Stimulated activated naive CD8-positive, alpha-beta T cell treated with anti-CD3 and anti-CD28 coated beads, Interleukin-15, amount 100 ng/mL, for 72 hours (primary cell): Measurements from ENCODE around the gene OR51I2.

Experiments
- ATAC-seq: fragments of 150-1000 bp; cut with Tn5 transposase; 2 replicates; pipeline ENCODE4 v1.10.0; 2021; ENCODE audit warnings: mild to moderate bottlenecking, moderate library complexity
- DNase-seq, 2 donors: peaks; one replicate each; pipeline ENCODE4 v3.0.0; 2021 to 2022
- H3K27ac Mint-ChIP-seq, 2 donors: one replicate each; pipeline ENCODE4 v1.8.0; 2022; ENCODE audit warnings: mild to moderate bottlenecking in 2 of 2, mixed read lengths in 2 of 2, moderate library complexity in 2 of 2
- H3K27me3 Mint-ChIP-seq: one replicate; pipeline ENCODE4 v1.8.0; 2022; ENCODE audit warnings: mixed read lengths
- H3K4me1 Mint-ChIP-seq: one replicate; pipeline ENCODE4 v1.8.0; 2022; ENCODE audit warnings: mild to moderate bottlenecking, mixed read lengths
- H3K4me3 Mint-ChIP-seq, 2 donors: one replicate each; pipeline ENCODE4 v1.8.0; 2022; ENCODE audit warnings: mild to moderate bottlenecking in 2 of 2, mixed read lengths in 2 of 2, moderate library complexity in 1 of 2
- H3K9me3 Mint-ChIP-seq, 2 donors: one replicate each; pipeline ENCODE4 v1.8.0; 2022; ENCODE audit warnings: mixed read lengths in 2 of 2

Gene OR51I2

DNA sequence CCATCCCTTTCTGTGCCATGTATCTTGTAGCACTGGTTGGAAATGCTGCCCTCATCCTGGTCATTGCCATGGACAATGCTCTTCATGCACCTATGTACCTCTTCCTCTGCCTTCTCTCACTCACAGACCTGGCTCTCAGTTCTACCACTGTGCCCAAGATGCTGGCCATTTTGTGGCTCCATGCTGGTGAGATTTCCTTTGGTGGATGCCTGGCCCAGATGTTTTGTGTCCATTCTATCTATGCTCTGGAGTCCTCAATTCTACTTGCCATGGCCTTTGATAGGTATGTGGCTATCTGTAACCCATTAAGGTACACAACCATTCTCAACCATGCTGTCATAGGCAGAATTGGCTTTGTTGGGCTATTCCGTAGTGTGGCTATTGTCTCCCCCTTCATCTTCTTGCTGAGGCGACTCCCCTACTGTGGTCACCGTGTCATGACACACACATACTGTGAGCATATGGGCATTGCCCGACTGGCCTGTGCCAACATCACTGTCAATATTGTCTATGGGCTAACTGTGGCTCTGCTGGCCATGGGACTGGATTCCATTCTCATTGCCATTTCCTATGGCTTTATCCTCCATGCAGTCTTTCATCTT, 39.8 kb downstream of the OR51I2 start:
- H3K4me1 Mint-ChIP-seq = peaks cover 6% of the 10 kb centered on the region
- H3K27me3 Mint-ChIP-seq = peaks cover 14% of the 10 kb centered on the region
- H3K27ac Mint-ChIP-seq = no peak overlapping the region
- H3K4me3 Mint-ChIP-seq = no peak overlapping the region
- ATAC-seq = no peak
- DNase-seq = no peak
- H3K9me3 Mint-ChIP-seq = no peaks in the 10 kb centered on the region

DNA sequence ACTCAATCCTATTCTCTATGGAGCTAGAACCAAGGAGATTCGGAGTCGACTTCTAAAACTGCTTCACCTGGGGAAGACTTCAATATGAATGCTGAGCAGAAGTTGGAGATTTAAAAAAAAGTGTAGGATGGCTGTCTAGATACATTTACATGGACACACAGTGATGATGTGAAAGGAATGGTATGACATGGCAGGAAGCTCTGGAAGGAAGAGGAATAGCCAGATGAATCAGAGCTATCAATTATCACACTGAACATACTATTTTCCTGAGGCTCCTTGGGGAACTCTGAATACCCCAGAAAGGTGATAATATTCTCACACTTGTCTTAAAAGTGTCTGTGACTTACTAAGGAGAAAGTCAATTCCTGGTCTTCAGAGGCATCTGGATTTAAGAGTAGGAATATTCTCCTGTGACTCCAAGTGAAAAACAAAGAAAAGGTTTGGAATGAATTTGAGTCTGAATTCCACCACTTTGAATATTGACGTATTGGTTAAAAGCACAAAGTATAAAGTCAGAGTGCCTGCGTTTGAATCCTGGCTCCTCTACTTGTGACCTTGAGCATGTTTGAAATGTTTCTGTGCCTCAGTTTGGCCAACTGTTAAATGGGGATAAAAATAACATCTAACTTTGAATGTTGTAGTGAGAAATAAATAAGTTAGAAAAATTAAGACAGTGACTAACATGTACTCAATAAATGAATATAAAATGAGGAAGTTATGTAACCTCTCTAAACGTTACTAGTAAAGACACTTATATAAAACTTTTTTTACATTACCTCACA, 40.6 kb downstream of the OR51I2 start:
- Mint-ChIP-seq H3K27me3 (peaks cover 14% of the 10 kb centered on the region), H3K4me1 (peaks cover 6% of the 10 kb centered on the region), H3K4me3 (no peak overlapping the region), H3K9me3 (no peaks in the 10 kb centered on the region), H3K27ac (no peak overlapping the region)
- ATAC-seq (no peak), DNase-seq (no peak)

DNA sequence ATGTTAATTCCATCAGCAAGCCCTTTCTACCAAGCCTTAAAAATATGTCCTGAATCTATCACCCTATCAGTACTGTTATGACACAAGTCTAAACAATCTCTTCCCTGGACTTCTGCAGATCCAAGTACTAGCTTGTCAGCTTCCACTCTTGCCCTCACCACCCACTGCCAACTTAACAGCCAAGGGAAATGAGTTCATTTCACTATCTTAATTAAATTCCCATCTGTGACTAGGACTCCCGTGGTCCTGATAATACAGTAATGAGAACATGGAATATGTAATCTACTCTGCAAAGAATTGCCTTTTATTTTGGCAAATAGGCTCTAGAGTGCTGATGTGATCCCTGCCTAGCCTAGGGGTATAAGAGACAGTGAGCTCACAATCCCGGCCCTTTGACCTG, 50.5 kb downstream of the OR51I2 start:
- Mint-ChIP-seq H3K27me3 (no peaks in the 10 kb centered on the region), H3K4me1 (no peaks in the 10 kb centered on the region), H3K4me3 (no peak overlapping the region), H3K9me3 (no peaks in the 10 kb centered on the region), H3K27ac (no peak overlapping the region)
- ATAC-seq (no peak), DNase-seq (no peak)

DNA sequence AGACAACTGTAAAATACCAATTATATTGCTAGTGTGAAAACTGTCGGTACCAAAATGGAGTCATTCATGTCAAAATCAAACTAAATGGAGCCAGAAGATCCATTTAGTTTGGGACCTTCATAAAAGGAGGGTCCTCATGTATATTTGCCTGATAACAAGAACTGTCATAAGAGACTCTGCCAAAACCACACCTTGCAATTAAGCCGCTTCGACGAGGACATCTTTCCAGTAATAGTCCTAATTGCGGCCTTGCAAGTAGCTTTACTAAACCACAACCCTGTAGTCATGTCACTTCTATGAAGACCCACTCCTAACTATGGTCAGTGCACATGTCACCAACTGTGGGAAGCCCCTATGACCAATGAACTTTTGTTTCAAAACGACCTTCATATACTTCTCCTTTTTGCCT, 51.3 kb downstream of the OR51I2 start:
- ATAC-seq (no peak), DNase-seq (no peak)
- no peaks in the 10 kb centered on the region for H3K27me3 Mint-ChIP-seq
- H3K27ac Mint-ChIP-seq = no peak overlapping the region
- no peaks in the 10 kb centered on the region for H3K9me3 Mint-ChIP-seq
- no peaks in the 10 kb centered on the region for H3K4me1 Mint-ChIP-seq
- no peak overlapping the region for H3K4me3 Mint-ChIP-seq

DNA sequence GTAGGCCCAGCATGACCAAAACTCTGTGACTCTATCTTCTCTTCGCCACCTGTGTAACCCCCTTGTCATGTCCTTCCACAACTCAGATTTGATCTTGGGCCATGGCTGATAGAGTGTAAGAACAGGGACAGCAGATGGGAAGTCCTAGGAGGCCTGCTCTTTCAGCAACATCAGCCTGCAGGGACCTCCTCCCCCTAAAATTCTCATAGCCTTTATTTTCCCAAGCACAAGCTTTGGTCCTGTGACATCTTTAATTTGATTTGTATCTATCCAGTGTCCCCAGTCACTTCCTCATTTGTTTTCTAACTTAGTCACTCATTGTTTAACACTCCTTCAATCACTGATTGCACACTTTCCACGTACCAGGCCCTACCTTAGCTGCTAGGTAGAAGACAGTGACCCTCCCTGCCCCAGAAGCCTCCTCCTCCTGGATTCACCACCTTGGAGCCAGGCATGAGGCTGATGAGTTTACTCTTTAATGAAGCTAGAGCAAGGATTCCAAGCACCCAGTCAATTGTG, 55.3 kb downstream of the OR51I2 start:
- Mint-ChIP-seq H3K4me3 (no peak overlapping the region), H3K9me3 (no peaks in the 10 kb centered on the region), H3K4me1 (no peaks in the 10 kb centered on the region), H3K27me3 (no peaks in the 10 kb centered on the region), H3K27ac (no peak overlapping the region)
- no peak for DNase-seq
- ATAC-seq = no peak

DNA sequence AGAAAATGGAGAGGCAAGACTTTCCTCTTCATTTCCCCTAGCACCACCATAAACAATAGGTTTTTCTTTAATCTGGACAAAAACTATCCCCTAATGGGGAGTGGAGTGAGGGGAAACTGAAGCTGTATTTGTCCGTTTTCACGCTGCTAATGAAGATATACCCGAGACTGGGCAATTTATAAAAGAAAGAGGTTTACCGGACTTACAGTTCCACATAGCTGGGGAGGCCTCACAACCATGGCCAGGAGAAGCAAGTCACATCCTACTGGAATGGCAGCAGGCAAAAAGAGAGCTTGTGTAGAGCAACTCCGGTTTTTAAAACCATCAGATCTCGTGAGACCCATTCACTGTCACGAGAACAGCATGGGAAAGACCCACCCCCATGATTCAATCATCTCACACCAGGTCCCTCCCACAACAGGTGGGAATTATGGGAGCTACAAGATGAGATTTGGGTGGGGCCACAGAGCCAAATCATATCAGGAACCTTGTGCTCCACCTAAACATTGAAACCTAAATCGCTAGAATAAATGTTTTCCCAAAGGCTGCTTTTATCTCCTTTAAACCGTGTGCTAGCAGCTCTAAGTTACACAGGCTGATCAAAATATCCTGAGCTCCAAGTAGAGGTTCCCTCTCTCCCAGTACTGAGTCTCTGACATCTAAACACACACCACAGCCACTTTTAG, 56.4 kb downstream of the OR51I2 start:
- ATAC-seq (no peak), DNase-seq (no peak)
- Mint-ChIP-seq H3K27ac (no peak overlapping the region), H3K4me3 (no peak overlapping the region), H3K4me1 (no peaks in the 10 kb centered on the region), H3K27me3 (no peaks in the 10 kb centered on the region), H3K9me3 (no peaks in the 10 kb centered on the region)
